Upper lobe of left lung (tissue), 4 donors: Measurements from ENCODE around the gene KCTD7.

Experiments used
- POLR2A ChIP-seq, 4 donors: fragments of 450-650 bp; IDR thresholded peaks; one replicate each; pipeline ENCODE4 v1.5.1; 2016 to 2017; ENCODE audit warnings: antibody characterized with exemption in 4 of 4, mild to moderate bottlenecking in 2 of 4
- TF ChIP-seq, protein P1 (sequence below), 6 experiments: fragments of 450-650 bp in 4 of 6; fragments of 200-600 bp in 2 of 6; sonication (generic) in 2 of 6; IDR thresholded peaks; one replicate each; pipeline ENCODE4 v1.5.1; 2016 to 2019; ENCODE audit warnings: antibody characterized with exemption in 6 of 6

DNA sequence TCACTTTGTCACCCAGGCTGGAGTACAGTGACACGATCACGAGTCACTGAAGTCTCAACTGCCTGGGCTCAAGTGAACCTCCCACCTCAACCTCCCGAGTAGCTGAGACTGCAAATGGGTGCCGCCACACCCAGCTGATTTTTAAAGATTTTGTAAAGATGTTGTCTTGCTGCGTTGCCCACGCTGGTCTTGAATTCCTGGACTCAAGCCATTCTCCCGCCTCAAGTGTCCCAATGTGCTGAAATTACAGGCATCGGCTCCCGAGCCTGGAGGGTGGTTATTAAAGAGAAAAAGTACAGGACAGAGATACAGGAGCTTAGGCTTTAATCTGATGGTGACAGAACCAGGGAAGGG, 55.1 kb downstream of the KCTD7 start:
- TF ChIP-seq, protein P1, sequence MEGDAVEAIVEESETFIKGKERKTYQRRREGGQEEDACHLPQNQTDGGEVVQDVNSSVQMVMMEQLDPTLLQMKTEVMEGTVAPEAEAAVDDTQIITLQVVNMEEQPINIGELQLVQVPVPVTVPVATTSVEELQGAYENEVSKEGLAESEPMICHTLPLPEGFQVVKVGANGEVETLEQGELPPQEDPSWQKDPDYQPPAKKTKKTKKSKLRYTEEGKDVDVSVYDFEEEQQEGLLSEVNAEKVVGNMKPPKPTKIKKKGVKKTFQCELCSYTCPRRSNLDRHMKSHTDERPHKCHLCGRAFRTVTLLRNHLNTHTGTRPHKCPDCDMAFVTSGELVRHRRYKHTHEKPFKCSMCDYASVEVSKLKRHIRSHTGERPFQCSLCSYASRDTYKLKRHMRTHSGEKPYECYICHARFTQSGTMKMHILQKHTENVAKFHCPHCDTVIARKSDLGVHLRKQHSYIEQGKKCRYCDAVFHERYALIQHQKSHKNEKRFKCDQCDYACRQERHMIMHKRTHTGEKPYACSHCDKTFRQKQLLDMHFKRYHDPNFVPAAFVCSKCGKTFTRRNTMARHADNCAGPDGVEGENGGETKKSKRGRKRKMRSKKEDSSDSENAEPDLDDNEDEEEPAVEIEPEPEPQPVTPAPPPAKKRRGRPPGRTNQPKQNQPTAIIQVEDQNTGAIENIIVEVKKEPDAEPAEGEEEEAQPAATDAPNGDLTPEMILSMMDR (IDR thresholded peaks at IDR 0.05) = no peak
- no peak for TF ChIP-seq POLR2A (IDR thresholded peaks at IDR 0.05)
